ENCODE data around the gene SIX6. TPM values are rescaled to one million over a fixed set of nuclear protein-coding genes. Genes with fewer than 3 reads are reported as not detected.

The SIX6 gene
- total RNA-seq, 6 experiments from 2014 or later: not detected

DNA sequence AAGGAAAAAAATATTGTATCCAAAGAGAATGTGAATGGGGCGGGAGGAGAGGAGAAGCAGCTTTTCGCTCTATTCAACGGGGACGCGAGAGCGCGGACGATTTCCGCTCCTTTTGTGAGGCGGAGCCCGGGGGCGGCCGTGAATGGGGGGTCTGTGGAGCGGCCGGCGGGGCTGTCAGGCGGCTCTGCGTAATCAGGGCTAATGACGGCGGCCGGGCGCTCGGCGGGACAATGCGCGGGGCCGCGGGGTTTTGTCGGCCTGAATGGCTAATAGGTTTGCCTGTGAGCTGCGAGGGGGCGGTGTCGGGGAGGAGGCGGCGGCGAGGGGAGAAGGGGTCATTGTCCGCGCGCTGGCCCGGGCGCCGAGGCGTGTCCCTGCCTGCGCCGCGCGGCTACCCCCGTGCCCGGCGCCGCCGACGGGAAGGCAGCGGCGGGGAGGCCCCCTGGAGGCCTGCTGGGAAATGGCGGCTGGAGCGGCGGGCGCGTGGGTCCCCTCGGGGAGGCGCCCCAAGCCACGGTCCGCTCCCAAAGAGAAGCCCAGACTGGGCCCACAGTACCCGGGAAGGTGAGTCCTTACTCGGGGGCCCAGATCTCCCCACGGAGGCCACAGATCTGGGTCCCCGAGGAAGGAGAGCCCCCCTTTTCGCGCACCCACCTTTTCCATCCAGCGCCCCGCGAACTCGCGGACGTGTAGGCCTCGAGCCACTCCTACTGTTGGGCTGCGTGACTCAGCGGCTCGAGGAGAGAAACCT, 6.0 kb downstream of the SIX6 start:
- H3K4me3 Mint-ChIP-seq: peak overlapping the region; percentile 20; the same call in 1 of the 2 replicates
- H3K27ac Mint-ChIP-seq: no peak overlapping the region
- no peaks in the 10 kb centered on the region for H3K4me1 Mint-ChIP-seq (ENCODE audit: low read depth)
- H3K36me3 Mint-ChIP-seq (ENCODE audit: low read depth): peaks cover 7% of the 10 kb centered on the region; the same call in 1 of the 2 replicates
- H3K27me3 Mint-ChIP-seq (ENCODE audit: insufficient read depth): peaks cover 43% of the 10 kb centered on the region
- no peak for DNase-seq
- TF ChIP-seq, protein P1, sequence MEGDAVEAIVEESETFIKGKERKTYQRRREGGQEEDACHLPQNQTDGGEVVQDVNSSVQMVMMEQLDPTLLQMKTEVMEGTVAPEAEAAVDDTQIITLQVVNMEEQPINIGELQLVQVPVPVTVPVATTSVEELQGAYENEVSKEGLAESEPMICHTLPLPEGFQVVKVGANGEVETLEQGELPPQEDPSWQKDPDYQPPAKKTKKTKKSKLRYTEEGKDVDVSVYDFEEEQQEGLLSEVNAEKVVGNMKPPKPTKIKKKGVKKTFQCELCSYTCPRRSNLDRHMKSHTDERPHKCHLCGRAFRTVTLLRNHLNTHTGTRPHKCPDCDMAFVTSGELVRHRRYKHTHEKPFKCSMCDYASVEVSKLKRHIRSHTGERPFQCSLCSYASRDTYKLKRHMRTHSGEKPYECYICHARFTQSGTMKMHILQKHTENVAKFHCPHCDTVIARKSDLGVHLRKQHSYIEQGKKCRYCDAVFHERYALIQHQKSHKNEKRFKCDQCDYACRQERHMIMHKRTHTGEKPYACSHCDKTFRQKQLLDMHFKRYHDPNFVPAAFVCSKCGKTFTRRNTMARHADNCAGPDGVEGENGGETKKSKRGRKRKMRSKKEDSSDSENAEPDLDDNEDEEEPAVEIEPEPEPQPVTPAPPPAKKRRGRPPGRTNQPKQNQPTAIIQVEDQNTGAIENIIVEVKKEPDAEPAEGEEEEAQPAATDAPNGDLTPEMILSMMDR (IDR thresholded peaks at IDR 0.05): no peak; the same call in 1 of the 2 replicates
- peaks cover 5% of the 10 kb centered on the region; the same call in 1 of the 2 replicates for H3K9me3 Mint-ChIP-seq

DNA sequence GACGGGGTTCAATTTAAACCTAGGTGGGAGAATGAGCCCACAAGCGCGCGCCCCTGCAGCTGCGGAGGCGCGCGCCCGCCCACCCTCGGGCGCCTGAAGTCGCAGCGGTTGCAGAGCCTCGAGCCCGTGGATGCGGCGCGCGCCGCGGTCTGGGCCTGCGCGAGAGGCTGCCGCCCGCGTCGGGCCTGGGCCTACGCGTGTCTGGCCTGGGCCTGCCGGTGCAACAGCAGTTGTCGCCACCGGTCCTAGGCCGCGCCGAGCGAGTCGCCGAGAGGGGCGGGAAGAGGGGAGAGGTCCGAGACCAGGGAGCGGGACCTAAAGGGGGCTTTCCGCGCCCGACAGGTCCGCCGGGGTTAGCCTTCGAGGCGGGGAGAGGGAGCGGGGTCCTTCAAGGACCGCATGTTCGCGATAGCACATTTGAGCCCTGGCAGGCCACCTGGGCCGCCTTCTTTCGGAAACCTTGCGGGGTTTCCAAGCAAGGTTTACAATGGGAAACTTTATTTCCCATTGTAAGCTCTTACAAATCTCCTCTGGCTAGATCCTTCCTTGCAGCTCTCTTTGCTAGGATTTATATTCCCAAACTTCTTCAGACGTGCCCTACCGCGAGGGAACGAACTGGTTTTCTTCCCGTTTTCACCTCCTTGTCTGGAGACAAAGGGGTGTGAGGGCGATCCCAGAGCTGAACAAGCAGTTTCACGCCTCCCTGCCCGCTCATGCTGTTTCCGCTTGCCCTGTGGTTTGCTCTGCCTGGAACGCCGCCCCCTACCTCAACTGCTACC, 6.8 kb downstream of the SIX6 start:
- Mint-ChIP-seq H3K27me3 (ENCODE audit: insufficient read depth) (peaks cover 37% of the 10 kb centered on the region), H3K4me3 (no peak overlapping the region), H3K9me3 (peaks cover 5% of the 10 kb centered on the region; the same call in 1 of the 2 replicates), H3K4me1 (ENCODE audit: low read depth) (no peaks in the 10 kb centered on the region), H3K27ac (no peak overlapping the region), H3K36me3 (ENCODE audit: low read depth) (peaks cover 7% of the 10 kb centered on the region; the same call in 1 of the 2 replicates)
- TF ChIP-seq, protein P1 (IDR thresholded peaks at IDR 0.05): no peak
- no peak for DNase-seq

DNA sequence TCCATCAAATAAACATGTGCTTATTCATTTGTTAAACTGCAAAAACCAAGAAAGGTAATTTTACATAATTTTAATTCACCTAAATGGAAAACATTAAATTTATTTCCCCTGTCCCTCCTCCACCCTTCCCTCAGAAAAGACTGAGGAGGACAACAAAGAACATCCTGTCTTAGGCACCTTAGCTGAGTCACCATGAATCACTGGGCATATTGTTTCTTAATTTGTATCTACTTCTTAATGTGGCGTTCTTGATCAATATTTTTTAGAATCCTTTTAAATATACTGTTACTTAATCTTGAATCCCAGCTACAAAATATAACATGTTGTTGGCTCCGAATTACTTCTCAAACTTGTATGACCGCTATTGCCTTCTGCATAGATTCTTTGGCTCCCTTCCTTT, 23.5 kb downstream of the SIX6 start:
- TF ChIP-seq, protein P1 (IDR thresholded peaks at IDR 0.05): no peak
- H3K9me3 Mint-ChIP-seq: no peaks in the 10 kb centered on the region
- no peaks in the 10 kb centered on the region; the same call in 1 of the 2 replicates for H3K27me3 Mint-ChIP-seq (ENCODE audit: insufficient read depth)
- H3K4me1 Mint-ChIP-seq (ENCODE audit: low read depth): no peaks in the 10 kb centered on the region
- H3K27ac Mint-ChIP-seq: no peak overlapping the region
- no peaks in the 10 kb centered on the region for H3K36me3 Mint-ChIP-seq (ENCODE audit: low read depth)
- H3K4me3 Mint-ChIP-seq: no peak overlapping the region
- no peak for DNase-seq

DNA sequence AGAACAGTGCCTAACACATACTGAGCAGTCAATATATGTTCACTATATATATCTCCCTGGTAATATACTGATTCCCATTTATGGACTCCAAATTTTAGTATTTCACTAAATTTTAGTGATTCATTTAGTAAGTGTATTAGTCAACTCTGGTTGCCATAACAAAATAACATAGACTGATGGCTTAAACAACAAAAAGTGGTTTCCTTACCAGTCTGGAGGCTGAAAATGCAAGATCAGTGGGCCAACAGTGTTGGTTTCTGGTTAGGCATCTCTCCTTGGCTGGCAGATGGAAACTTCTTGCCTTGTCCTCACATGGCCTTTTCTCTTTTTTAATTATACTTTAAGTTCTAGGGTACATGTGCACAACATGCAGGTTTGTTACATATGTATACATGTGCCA, 28.7 kb downstream of the SIX6 start:
- Mint-ChIP-seq H3K4me3 (no peak overlapping the region), H3K27me3 (ENCODE audit: insufficient read depth) (peaks cover 2% of the 10 kb centered on the region), H3K36me3 (ENCODE audit: low read depth) (no peaks in the 10 kb centered on the region)

DNA sequence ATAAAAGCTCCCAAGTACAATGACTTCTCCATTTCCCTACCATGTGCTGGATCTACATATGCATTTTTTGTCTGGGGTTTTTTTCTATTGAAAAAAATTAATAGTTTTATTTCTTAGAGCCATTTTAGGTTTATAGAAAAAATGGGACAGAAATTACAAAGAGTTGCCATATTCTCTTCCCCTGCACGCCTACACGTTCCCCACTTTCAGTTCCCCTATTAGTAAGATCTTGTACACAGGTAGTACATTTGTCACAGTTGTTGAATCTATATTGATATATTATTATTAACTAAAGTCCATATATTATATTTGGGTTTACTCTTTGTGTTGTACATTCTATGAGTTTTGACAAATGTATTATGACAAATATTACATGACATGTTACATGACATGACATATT, 35.7 kb downstream of the SIX6 start:
- H3K27ac Mint-ChIP-seq: no peak overlapping the region
- no peak for DNase-seq
- peaks cover 1% of the 10 kb centered on the region for H3K27me3 Mint-ChIP-seq (ENCODE audit: insufficient read depth)
- TF ChIP-seq, protein P1 (IDR thresholded peaks at IDR 0.05): no peak
- peaks cover 10% of the 10 kb centered on the region; the same call in 1 of the 2 replicates for H3K9me3 Mint-ChIP-seq
- no peaks in the 10 kb centered on the region for H3K36me3 Mint-ChIP-seq (ENCODE audit: low read depth)
- no peak overlapping the region for H3K4me3 Mint-ChIP-seq
- H3K4me1 Mint-ChIP-seq (ENCODE audit: low read depth): no peaks in the 10 kb centered on the region

More for the DNA sequence above, 28.7 kb downstream of the SIX6 start:
- no peak overlapping the region for H3K27ac Mint-ChIP-seq
- H3K4me1 Mint-ChIP-seq (ENCODE audit: low read depth): no peaks in the 10 kb centered on the region
- H3K9me3 Mint-ChIP-seq: no peaks in the 10 kb centered on the region
- TF ChIP-seq, protein P1 (IDR thresholded peaks at IDR 0.05): no peak
- no peak for DNase-seq

All from HFFc6 (cell line).